ENCODE data around the gene CPE. TPM values are rescaled to one million over a fixed set of nuclear protein-coding genes. Genes with fewer than 3 reads are reported as not detected.
"Not testable (repeated sequence)": the region's sequence is repeated elsewhere in the genome, so short reads cannot be mapped to it uniquely, and the experiment has no call there.

The CPE gene
- total RNA-seq (2014; rRNA removed; shearing (Covaris generic)): 38.3 and 53.6 TPM in 2 replicates

GRCh38 chr4:165378745-165379677, at the start of gene CPE:
Gene CPE (plus strand): TSS chr4:165379008. CDS start chr4:165379222, 214 bp downstream.
- peak; percentile 80 for DNase-seq (ENCODE audit: low read depth)

DNA sequence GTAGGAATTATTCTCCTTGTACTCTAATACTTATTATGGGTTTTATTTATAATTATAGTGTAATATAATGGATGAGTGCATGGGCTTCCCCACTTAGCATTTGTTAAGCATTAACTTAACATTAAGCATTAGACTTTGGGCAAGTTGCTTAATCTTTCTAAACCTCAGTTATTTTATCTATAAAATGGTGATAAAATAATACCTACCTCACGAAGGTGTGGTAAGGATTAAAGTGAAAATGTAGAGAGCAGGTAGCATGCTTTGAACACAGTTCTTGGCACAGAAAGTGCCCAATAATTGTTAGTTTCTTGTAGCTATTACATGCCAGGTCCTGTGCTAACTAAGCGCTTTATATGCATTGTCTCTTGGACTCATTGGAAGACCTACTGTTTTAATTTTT, 48.7 kb upstream of the CPE start:
- no peak for DNase-seq (ENCODE audit: low read depth)

GRCh38 chr4:165330666-165331065, 48.1 kb upstream of the CPE start:
- no peak for DNase-seq (ENCODE audit: low read depth)

GRCh38 chr4:165331359-165331758, 47.4 kb upstream of the CPE start:
- no peak for DNase-seq (ENCODE audit: low read depth)

GRCh38 chr4:165331823-165332222, 47.0 kb upstream of the CPE start:
- no peak for DNase-seq (ENCODE audit: low read depth)

DNA sequence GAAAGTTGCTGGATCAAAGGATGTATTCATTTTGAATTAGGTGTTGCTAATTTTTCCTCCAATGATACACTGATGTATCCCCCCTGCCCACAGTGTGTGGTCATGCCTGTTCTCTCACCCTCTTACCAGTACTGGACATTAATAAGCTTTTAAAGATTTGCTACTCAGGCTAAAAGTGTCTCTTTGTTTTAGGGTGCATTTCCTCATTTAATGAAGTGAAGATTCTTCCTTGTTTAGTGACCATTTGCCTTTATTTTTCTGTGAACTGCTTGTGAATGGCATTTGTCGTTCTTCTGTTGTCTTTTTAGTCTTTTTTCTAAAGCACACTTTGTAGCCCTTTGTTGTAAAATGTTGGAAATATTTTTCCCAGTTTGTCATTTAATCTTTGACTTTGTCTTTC, 46.3 kb upstream of the CPE start:
- DNase-seq (ENCODE audit: low read depth): no peak

DNA sequence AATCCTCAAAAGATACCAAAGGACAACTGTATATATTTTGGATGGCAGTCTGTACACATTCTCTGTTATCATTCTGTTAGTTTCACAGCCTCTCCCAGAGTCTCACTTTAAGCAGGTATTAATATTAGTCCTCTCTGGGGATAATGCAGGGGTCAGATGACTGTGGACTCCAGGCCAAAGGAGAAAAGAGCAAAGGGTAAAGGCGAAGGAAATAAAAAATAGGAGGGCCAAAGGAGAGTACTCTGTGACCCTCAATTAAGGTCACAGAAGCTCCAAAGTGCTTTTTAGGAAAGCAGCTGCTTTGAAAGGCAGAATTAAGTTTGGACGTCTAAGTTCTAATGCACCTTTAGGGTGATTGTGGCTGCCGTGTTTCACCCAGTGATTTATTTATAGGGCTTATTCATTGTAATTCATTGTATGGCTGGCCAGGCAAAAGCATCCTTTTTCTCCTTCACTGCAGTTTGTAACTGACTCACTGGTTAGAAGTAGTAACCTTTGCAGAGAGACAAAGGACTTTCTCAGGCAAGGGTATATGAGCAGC, 43.6 kb upstream of the CPE start:
- DNase-seq (ENCODE audit: low read depth): no peak

DNA sequence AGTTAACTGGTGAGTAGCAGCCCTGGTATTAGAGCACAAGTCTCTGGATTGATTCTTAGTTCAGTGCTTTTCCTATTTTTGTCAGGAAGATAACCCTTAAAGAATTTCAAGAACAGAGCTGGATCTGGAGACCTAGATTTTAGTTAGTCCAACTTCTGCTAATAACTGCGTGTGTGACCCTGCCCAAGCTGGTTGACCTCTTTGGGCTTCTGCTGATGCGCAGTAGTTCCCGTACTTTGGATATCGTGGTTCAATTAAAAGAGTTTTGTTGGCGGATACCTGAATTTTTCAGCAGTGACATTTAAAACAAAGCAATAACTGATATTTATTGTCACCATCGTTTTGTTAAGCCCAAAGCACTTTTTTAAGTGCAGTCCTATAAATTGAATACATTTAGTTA, 42.1 kb upstream of the CPE start:
- no peak for DNase-seq (ENCODE audit: low read depth)

DNA sequence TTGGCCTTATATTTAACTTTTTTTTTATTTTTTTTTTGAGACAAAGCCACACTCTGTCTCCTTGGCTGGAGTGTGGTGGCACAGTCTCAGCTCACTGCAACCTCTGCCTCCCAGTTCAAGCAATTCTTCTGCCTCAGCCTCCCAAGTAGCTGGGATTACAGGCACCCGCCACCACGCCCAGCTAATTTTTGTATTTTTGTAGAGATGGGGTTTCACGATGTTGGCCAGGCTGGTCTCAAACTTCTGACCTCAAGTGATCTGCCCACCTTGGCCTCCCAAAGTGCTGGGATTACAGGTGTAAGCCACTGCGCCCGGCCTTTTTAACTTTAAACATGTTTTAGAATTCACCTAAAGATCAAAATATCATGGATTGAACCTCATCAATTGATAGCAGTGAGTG, 36.5 kb upstream of the CPE start:
- not testable (repeated sequence) for DNase-seq (ENCODE audit: low read depth)

DNA sequence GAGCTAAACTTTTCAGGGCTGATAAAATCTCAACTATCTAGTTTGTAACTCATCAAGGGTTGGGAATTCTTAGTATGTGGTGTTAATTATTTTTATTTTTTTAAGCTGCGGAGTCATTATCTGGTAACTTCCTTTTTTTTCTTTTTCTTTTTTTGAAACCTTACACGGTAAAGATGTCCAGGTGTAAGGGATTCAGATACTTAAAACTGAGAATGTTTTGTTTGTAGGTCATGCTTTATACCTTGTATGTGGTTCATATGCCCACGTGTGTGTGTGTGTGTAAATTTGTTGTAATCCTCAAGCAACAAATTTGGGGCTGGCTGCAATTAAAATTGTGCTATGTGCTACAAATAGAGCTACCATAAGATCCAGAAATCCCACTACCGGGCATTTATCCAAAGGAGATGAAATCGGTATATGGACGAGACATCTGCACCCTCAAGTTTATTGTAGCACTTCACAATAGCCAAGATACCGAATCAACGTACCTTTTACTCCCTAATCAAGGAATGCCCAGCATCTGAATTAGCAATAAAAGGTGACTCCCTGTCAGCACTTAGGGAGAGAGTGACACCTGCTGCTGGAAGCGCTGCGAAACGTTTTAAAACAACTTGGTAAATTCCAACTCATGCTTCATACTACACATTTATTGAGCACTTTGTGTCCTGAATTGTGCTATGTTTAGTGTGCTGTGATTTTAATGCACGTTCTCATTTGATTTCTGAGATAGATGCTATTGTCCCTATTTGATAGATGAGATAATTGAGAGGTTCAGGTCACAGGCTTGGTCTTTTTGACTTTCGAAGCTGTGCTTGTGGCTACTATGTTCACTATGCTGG, 35.2 kb upstream of the CPE start:
- DNase-seq (ENCODE audit: low read depth): peak; percentile 40

DNA sequence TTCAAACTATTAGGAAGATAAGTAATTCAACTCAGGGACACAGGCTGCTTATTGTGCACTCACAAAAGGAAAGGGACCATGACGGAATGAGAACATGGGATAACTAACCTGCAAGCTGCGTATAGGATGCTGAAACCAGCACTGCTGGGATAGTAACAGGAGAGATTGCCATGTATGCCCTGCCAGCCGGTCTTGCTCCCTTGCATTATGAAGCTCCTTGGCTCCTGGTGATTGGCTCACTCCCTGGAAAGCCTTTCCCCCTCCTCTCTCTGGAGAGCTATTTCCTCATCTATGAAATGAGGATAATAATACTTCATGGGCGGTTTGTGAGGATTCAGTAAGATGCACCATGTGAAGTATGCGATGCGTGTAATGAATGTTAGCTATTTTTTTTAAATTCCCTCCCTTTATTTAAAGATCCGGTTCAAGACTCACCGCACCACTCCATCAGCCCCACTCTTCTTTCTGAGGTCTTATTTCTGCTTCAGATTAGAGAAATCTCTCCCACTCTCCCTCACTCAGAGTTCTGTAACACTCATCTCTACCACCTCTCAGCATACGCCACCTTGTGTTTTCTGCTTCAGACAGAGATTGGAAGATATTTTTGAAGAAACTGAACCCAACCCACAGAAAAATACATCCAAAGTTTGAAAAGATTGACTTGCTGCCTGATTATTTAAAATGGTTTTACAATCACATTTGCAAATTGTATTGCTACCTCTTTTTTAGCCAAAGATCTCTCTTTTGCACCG, 33.0 kb upstream of the CPE start:
- no peak for DNase-seq (ENCODE audit: low read depth)

GRCh38 chr4:165347647-165348569, 30.9 kb upstream of the CPE start:
- DNase-seq (ENCODE audit: low read depth): no peak

DNA sequence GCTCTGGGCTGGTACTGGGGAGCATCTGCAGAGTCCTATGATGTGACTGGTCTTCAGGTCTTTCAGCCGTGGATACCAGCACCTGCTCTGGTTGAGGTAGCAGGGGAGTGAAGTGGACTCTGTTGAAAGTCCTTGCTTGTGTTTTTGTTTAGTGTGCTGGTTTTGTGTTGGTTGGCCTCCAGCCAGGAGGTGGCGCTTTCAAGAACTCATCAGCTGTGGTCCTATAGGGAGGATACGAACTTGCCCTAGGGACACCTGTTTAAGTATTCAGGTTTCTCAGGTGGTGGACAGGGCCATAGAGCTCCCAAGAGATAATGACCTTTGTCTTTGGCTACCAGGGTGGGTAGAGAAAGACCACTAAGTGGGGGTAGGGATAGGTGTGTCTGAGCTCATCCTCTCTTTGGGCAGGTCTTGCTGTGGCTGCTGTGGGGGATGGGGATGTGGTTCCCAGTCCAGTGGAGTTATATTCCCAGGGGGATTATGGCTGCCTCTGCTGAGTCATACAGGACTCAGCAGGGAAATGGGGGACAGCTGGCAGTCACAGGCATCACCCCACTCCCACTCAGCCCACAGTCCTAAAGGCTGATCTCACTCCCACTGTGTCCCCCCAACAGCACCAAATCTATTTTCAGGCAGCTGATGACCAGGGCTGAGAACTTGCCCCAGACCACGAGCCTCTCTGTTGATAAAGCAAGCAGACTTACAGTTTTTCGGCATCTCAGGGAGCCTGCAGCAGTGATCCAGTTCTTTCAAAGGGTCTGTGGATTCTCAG, 27.3 kb upstream of the CPE start:
- DNase-seq (ENCODE audit: low read depth): no peak

- DNase-seq (ENCODE audit: low read depth): peak; percentile 52
Measured at GRCh38 chr4:165355900-165356300, 22.9 kb upstream of the CPE start.

- DNase-seq (ENCODE audit: low read depth): peak; percentile 52
Measured at GRCh38 chr4:165359506-165359905, 19.3 kb upstream of the CPE start.

DNA sequence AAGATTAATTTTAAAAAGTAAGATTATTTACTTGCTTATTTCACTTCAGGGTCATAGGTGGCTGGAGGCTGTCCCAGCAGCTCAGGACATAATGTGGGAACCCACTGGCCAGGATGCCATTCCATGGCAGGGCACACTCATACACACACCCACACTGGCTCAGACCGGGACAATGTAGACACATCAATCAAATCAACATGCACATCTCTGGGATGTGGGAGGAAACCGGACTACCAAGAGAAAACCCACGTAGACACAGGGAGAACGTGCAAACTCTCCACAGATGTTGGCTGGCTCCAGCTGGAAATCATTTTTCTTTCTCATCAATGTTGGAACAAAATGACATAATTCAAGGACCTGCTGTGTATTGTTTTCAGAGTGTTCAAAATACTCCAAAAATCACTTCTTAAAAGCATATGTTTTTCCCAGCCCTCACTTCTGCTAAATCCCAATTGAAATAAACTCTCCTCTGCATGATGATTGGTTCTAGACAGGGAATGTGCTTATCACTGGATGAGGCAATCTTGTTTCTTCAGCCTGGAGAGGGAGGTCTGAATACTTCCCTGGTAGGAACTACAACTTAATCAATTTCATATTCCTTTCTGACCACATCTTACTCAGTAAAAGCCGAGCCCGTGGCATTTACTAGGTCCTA, 18.6 kb upstream of the CPE start:
- DNase-seq (ENCODE audit: low read depth): no peak

DNA sequence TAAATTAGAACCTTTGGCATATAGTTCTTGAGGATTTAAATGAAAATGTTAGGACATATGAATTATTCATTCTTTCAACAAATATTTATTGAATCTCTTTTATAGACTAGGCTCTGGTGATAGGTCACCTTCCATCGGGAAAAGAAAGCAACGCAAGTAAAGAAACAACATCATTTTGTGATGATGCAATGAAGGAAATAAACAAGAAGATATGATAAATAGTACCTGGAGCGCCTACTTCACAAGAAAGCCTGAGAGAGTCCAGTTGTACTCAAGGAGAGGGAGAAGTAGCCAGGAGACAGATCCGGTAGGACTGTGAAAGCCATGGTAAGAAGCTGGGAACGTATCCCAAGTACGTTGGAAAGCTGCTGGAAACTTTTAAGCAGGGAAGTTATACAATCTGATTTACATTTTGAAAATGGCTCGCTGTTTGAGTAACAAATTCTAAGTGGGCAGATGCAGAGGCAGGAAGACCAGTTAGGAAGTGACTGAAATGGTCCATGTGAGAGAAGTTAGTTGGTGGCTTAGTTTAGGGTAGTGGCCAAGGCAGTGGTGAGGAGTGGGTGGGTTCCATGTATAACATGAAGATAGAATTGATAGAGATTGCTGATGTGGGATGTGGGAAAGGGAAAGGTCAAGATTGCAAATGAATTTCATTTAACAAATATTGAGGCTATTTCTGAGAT, 17.7 kb upstream of the CPE start:
- DNase-seq (ENCODE audit: low read depth): no peak

DNA sequence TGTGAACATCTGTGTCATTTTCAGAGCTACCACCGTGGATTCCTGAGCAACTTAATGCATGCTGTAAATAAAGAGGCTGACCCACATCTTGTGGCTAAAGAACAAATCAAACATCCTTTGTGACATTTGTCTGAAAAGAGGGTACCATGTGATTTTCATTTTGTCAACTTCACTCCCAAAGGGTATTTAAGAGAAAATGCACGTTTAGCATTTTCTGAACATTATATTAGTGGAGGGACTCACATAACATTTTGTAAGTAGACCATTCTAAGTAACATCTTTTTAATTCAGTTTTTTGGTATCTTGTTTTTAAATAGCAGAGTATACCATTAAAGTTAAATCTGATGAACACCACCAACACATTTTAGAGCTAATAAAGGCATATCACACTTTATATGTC, 17.0 kb upstream of the CPE start:
- no peak for DNase-seq (ENCODE audit: low read depth)
